NCI-H2081 treated with DMSO at 0.1 percent for 48 hours (cell line): ENCODE measurements around the gene CPAMD8.
"Not testable (repeated sequence)": the region's sequence is repeated elsewhere in the genome, so short reads cannot be mapped to it uniquely, and the experiment has no call there.

Experiments used
- DNase-seq: peaks from one replicate; lab custom pipeline; 2025; lab: John Stamatoyannopoulos, UW

The CPAMD8 gene

GRCh38 chr19:17037966-17038500, 11.4 kb upstream of the CPAMD8 start:
- no peak for DNase-seq

- DNase-seq = no peak
These were observed 10.6 kb upstream of the CPAMD8 start for GRCh38 chr19:17037184-17037583.

- DNase-seq = no peak
These were observed 10.0 kb upstream of the CPAMD8 start for GRCh38 chr19:17036640-17037039.

GRCh38 chr19:17035842-17036424, 9.3 kb upstream of the CPAMD8 start:
- DNase-seq = no peak

- no peak for DNase-seq
These were observed 5.1 kb upstream of the CPAMD8 start for GRCh38 chr19:17031741-17032140.

- DNase-seq = no peak
These were observed 945 bp upstream of the CPAMD8 start for GRCh38 chr19:17027535-17027975.

GRCh38 chr19:17025991-17026658, 485 bp downstream of the CPAMD8 start:
- DNase-seq = no peak

- DNase-seq = no peak
These were observed 1.2 kb downstream of the CPAMD8 start for GRCh38 chr19:17025361-17025760.

- DNase-seq = not testable (repeated sequence)
These were observed 1.7 kb downstream of the CPAMD8 start for GRCh38 chr19:17024941-17025340.

- DNase-seq = no peak
These were observed 2.8 kb downstream of the CPAMD8 start for GRCh38 chr19:17023805-17024204.

- DNase-seq = no peak
These were observed 3.9 kb downstream of the CPAMD8 start for GRCh38 chr19:17022738-17023137.

GRCh38 chr19:17021793-17022590, 4.6 kb downstream of the CPAMD8 start:
- DNase-seq = no peak

GRCh38 chr19:17021328-17021727, 5.3 kb downstream of the CPAMD8 start:
- DNase-seq = no peak

- DNase-seq = no peak
These were observed 5.8 kb downstream of the CPAMD8 start for GRCh38 chr19:17020823-17021222.

GRCh38 chr19:17020385-17020784, 6.2 kb downstream of the CPAMD8 start:
- DNase-seq = no peak

GRCh38 chr19:17014212-17014861, 12.3 kb downstream of the CPAMD8 start:
- not testable (repeated sequence) for DNase-seq

- DNase-seq = no peak
These were observed 15.1 kb downstream of the CPAMD8 start for GRCh38 chr19:17011485-17011884.

GRCh38 chr19:17006579-17006978, 20.0 kb downstream of the CPAMD8 start:
- no peak for DNase-seq

GRCh38 chr19:17005000-17005399, 21.6 kb downstream of the CPAMD8 start:
- DNase-seq = no peak

- no peak for DNase-seq
These were observed 22.2 kb downstream of the CPAMD8 start for GRCh38 chr19:17004386-17004785.

GRCh38 chr19:17002455-17002854, 24.2 kb downstream of the CPAMD8 start:
- no peak for DNase-seq

GRCh38 chr19:17001603-17002183, 24.9 kb downstream of the CPAMD8 start:
- no peak for DNase-seq
